ENCODE measurements around the gene CSGALNACT2. TPM values are rescaled to one million over a fixed set of nuclear protein-coding genes. Genes with fewer than 3 reads are reported as not detected.

Gene CSGALNACT2
- total RNA-seq, 8 experiments from 2014 or later, result 6.6 to 22.9 (median 11.8) TPM

GRCh38 chr10:43225004-43225786 is 87.0 kb downstream of the CSGALNACT2 start:
- no peak for ATAC-seq (replicated peaks in 6 of 8)
- 60 to 67% methylated on average over 1 of the region's 5 CpGs; no CpG with 5 or more reads in 8 of the 10 experiments for WGBS, 10 experiments
- in situ Hi-C loops (cut with MboI; ENCODE audit: low pct_unique_long_range_greater_than_20kb in 2 of 9, low sequenced_read_pairs in 9 of 9, unreplicated experiment in 9 of 9), result no loop called here
- Histone ChIP-seq H3K4me3 (no peak overlapping the region), H3K4me1 (replicated peaks in 1 of 2) (peaks cover 13 to 22% of the 10 kb centered on the region in 2 donors), H3K27ac (no peak overlapping the region)

GRCh38 chr10:43225787-43226153 is 87.5 kb downstream of the CSGALNACT2 start:
- peak in 1 of 8 experiments; percentile 27 for ATAC-seq (replicated peaks in 6 of 8)
- no CpG with 5 or more reads among the region's 11 CpGs for WGBS, 10 experiments
- Histone ChIP-seq H3K4me3 (no peak overlapping the region), H3K4me1 (replicated peaks in 1 of 2) (peaks cover 13 to 22% of the 10 kb centered on the region in 2 donors), H3K27ac (no peak overlapping the region)
- in situ Hi-C loops (cut with MboI; ENCODE audit: low pct_unique_long_range_greater_than_20kb in 2 of 9, low sequenced_read_pairs in 9 of 9, unreplicated experiment in 9 of 9), result no loop called here

GRCh38 chr10:43226441-43226840 is 88.2 kb downstream of the CSGALNACT2 start:
- H3K4me3 ChIP-seq, result no peak overlapping the region
- no peak overlapping the region for H3K27ac ChIP-seq
- in situ Hi-C loops (cut with MboI; ENCODE audit: low pct_unique_long_range_greater_than_20kb in 2 of 9, low sequenced_read_pairs in 9 of 9, unreplicated experiment in 9 of 9), result no loop called here
- H3K4me1 ChIP-seq (replicated peaks in 1 of 2), result peaks cover 8 to 16% of the 10 kb centered on the region in 2 donors
- ATAC-seq (replicated peaks in 6 of 8), result no peak
- WGBS, 10 experiments, result 50 to 92% (median 83%) methylated on average over 1 to 4 of the region's 6 CpGs; no CpG with 5 or more reads in 5 of the 10 experiments

GRCh38 chr10:43226851-43227845 is 88.9 kb downstream of the CSGALNACT2 start:
- in situ Hi-C loops (cut with MboI; ENCODE audit: low pct_unique_long_range_greater_than_20kb in 2 of 9, low sequenced_read_pairs in 9 of 9, unreplicated experiment in 9 of 9), result no loop called here
- Histone ChIP-seq H3K27ac (no peak overlapping the region), H3K4me1 (replicated peaks in 1 of 2) (peaks cover 6 to 8% of the 10 kb centered on the region in 2 donors), H3K4me3 (no peak overlapping the region)
- WGBS, 10 experiments, result 77 to 80% (median 80%) methylated on average over 2 to 3 of the region's 8 CpGs; no CpG with 5 or more reads in 7 of the 10 experiments
- no peak for ATAC-seq (replicated peaks in 6 of 8)

GRCh38 chr10:43227911-43228782 is 89.9 kb downstream of the CSGALNACT2 start:
- H3K27ac ChIP-seq, result no peak overlapping the region
- in situ Hi-C loops (cut with MboI; ENCODE audit: low pct_unique_long_range_greater_than_20kb in 2 of 9, low sequenced_read_pairs in 9 of 9, unreplicated experiment in 9 of 9), result no loop called here
- no peak for ATAC-seq (replicated peaks in 6 of 8)
- WGBS, 10 experiments, result 0 to 40% methylated on average over 1 of the region's 14 CpGs; no CpG with 5 or more reads in 8 of the 10 experiments
- H3K4me3 ChIP-seq, result no peak overlapping the region
- H3K4me1 ChIP-seq (replicated peaks in 1 of 2), result no peaks in the 10 kb centered on the region

GRCh38 chr10:43228783-43229207 is 90.5 kb downstream of the CSGALNACT2 start:
- H3K4me1 ChIP-seq (replicated peaks in 1 of 2), result no peaks in the 10 kb centered on the region
- WGBS, 10 experiments, result 0 to 46% (median 13%) methylated on average over 1 to 3 of the region's 23 CpGs; no CpG with 5 or more reads in 6 of the 10 experiments
- peak in 4 of 8 experiments; percentile 6 to 15 (median 9) for ATAC-seq (replicated peaks in 6 of 8)
- no peak overlapping the region for H3K27ac ChIP-seq
- in situ Hi-C loops (cut with MboI; ENCODE audit: low pct_unique_long_range_greater_than_20kb in 2 of 9, low sequenced_read_pairs in 9 of 9, unreplicated experiment in 9 of 9), result no loop called here
- no peak overlapping the region for H3K4me3 ChIP-seq

- peak overlapping the region in 4 of 5 donors; percentile 13 to 32 (median 20) for H3K4me3 ChIP-seq
- in situ Hi-C loops (cut with MboI; ENCODE audit: low pct_unique_long_range_greater_than_20kb in 2 of 9, low sequenced_read_pairs in 9 of 9, unreplicated experiment in 9 of 9), result no loop called here
- ATAC-seq (replicated peaks in 6 of 8), result peak; percentile 60 to 86 (median 69)
- no peaks in the 10 kb centered on the region for H3K4me1 ChIP-seq (replicated peaks in 1 of 2)
- WGBS, 10 experiments, result 0% methylated on average over 1 of the region's 99 CpGs; no CpG with 5 or more reads in 9 of the 10 experiments
- no peak overlapping the region for H3K27ac ChIP-seq
These were observed 91.2 kb downstream of the CSGALNACT2 start for GRCh38 chr10:43229208-43230061.

GRCh38 chr10:43230101-43230908 is 92.1 kb downstream of the CSGALNACT2 start:
- H3K4me3 ChIP-seq, result peak overlapping the region in 1 of 5 donors; percentile 32
- WGBS, 10 experiments, result 20 to 60% (median 44%) methylated on average over 1 to 12 of the region's 35 CpGs; no CpG with 5 or more reads in 6 of the 10 experiments
- no peak for ATAC-seq (replicated peaks in 6 of 8)
- H3K27ac ChIP-seq, result no peak overlapping the region
- no peaks in the 10 kb centered on the region for H3K4me1 ChIP-seq (replicated peaks in 1 of 2)
- in situ Hi-C loops (cut with MboI; ENCODE audit: low pct_unique_long_range_greater_than_20kb in 2 of 9, low sequenced_read_pairs in 9 of 9, unreplicated experiment in 9 of 9), result no loop called here

GRCh38 chr10:43230909-43231522 is 92.8 kb downstream of the CSGALNACT2 start:
- H3K4me1 ChIP-seq (replicated peaks in 1 of 2), result no peaks in the 10 kb centered on the region
- no peak for ATAC-seq (replicated peaks in 6 of 8)
- WGBS, 10 experiments, result 65 to 90% (median 89%) methylated on average over 2 to 4 of the region's 8 CpGs; no CpG with 5 or more reads in 7 of the 10 experiments
- H3K4me3 ChIP-seq, result no peak overlapping the region
- in situ Hi-C loops (cut with MboI; ENCODE audit: low pct_unique_long_range_greater_than_20kb in 2 of 9, low sequenced_read_pairs in 9 of 9, unreplicated experiment in 9 of 9), result no loop called here
- no peak overlapping the region for H3K27ac ChIP-seq

- in situ Hi-C loops (cut with MboI; ENCODE audit: low pct_unique_long_range_greater_than_20kb in 2 of 9, low sequenced_read_pairs in 9 of 9, unreplicated experiment in 9 of 9), result no loop called here
These were observed 93.4 kb downstream of the CSGALNACT2 start for GRCh38 chr10:43231523-43232078.

More at GRCh38 chr10:43231523-43232078, 93.4 kb downstream of the CSGALNACT2 start:
- H3K4me3 ChIP-seq, result no peak overlapping the region
- WGBS, 10 experiments, result 60 to 80% (median 71%) methylated on average over 1 to 3 of the region's 6 CpGs; no CpG with 5 or more reads in 6 of the 10 experiments
- no peak for ATAC-seq (replicated peaks in 6 of 8)
- no peaks in the 10 kb centered on the region for H3K4me1 ChIP-seq (replicated peaks in 1 of 2)
- H3K27ac ChIP-seq, result no peak overlapping the region

All from motor neuron (in vitro differentiated cells).